Small intestine (tissue), 7 donors: ENCODE data around the gene FKBP8. TPM values are rescaled to one million over a fixed set of nuclear protein-coding genes. Genes with fewer than 3 reads are reported as not detected.

Source experiments
- DNase-seq, 2 donors: peaks; one replicate each; pipeline versions ENCODE4 v3.0.0 to v3.0.0-alpha.2; 2013
- FAIRE-seq: peaks from 2 replicates; lab custom pipeline; 2012; peaks lifted over from hg19 to GRCh38; lab: Jason Lieb, UNC
- H3K27ac ChIP-seq, 3 donors: one replicate each; pipeline ENCODE4 v1.5.1; 2013; ENCODE audit warnings: low read length in 2 of 3, mild to moderate bottlenecking in 2 of 3, control low read depth in 1 of 3, inconsistent platforms in 1 of 3, low read depth in 1 of 3, moderate library complexity in 1 of 3
- H3K27me3 ChIP-seq, 3 donors: one replicate each; pipeline ENCODE4 v1.6.1; 2013; ENCODE audit warnings: low read length in 3 of 3, inconsistent platforms in 1 of 3; ENCODE audit not compliant: control insufficient read depth in 3 of 3, insufficient read depth in 3 of 3
- H3K36me3 ChIP-seq, 3 donors: one replicate each; pipeline ENCODE4 v1.6.1; 2013; ENCODE audit warnings: low read length in 3 of 3, inconsistent platforms in 1 of 3, low read depth in 1 of 3, mild to moderate bottlenecking in 1 of 3, moderate library complexity in 1 of 3; ENCODE audit not compliant: control insufficient read depth in 3 of 3, insufficient read depth in 2 of 3
- H3K4me1 ChIP-seq, 3 donors: one replicate each; pipeline ENCODE4 v1.6.1; 2013; ENCODE audit warnings: low read length in 2 of 3, inconsistent platforms in 1 of 3, low read depth in 1 of 3, mild to moderate bottlenecking in 1 of 3, moderate library complexity in 1 of 3; ENCODE audit not compliant: control insufficient read depth in 3 of 3, insufficient read depth in 2 of 3
- H3K4me3 ChIP-seq, 3 donors: one replicate each; pipeline ENCODE4 v1.5.1; 2013; ENCODE audit warnings: low read length in 3 of 3, control low read depth in 1 of 3, inconsistent platforms in 1 of 3, low read depth in 1 of 3, mild to moderate bottlenecking in 1 of 3, moderate library complexity in 1 of 3
- H3K9me3 ChIP-seq, 2 donors: one replicate each; pipeline ENCODE4 v1.6.1; 2013; ENCODE audit warnings: low read depth in 1 of 2, low read length in 1 of 2; ENCODE audit not compliant: control insufficient read depth in 2 of 2, insufficient read depth in 1 of 2
- WGBS, 3 donors: extraction: QIAGEN DNeasy Blood & Tissue Kit; methylation state at CpG; one replicate each; pipeline ENCODE4 v1.1.7; 2013; 5-methylcytosine and 5-hydroxymethylcytosine counted together
- polyA plus RNA-seq, 4 donors: library from polyadenylated mRNA; stranded (reverse) in 3 of 4; unstranded in 1 of 4; fragments of 200-250 nt in 3 of 4; fragments of 120-200 nt in 1 of 4; gene quantifications; one replicate each; pipeline versions ENCODE4 v1.2.1 to v1.2.3, GENCODE V29; 2013
- donor health status: healthy with polysubstance abuse.
- donor health status: control.
- donor health status: control.
- donor health status: Bipolar disorder and iron deficiency.
- donor health status: healthy.

Gene FKBP8
- polyA plus RNA-seq, 4 donors, result 144 to 189 (median 180) TPM

DNA sequence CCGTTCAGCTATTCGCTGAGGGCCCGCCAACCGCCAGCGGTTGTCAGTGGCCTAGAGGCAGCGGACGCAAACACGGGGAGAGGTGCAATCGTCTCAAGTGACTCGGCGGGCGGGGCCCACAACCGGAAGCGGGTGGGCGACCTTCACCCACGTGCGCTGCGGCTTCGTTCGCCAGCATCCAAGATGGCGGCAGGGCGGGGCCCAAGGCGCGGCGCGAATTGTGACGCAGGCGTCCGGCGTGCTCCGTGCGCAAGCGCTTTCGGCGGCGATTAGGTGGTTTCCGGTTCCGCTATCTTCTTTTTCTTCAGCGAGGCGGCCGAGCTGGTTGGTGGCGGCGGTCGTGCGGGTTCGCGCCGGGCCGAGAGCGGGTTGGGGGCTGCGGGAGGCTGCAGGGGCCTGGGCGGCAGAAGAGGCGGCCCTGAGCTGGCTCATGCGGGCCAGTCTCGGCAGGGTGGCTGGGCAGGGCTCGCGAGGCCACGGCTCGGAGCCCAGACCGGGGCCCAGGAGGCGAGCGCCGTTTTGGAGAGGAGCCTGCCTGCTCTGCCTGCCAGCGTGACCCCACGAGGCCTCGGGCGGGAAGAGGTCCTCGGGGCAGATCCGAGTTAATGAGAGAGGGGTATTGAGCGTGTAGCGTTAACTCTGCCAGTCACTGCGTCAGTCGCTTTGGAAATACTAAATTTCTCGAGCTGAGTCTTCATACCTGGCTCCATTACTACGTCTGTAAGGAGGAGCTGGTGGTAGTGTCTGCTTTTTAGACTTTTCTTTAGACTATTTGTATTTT is 28.4 kb upstream of the FKBP8 start, which contains the start of gene UBA52:
Gene UBA52 (plus strand): TSS at position 294 of the 781 bp plus-strand sequence. CDS start 1,444 bp downstream, outside the sequence.
- 0% methylated on average over 45 to 75 of the region's 75 CpGs for WGBS, 3 donors
- Histone ChIP-seq H3K9me3 (no peaks in the 10 kb centered on the region), H3K4me3 (peak within 1 kb of the TSS; percentile 75 to 92 (median 92)), H3K27me3 (no peaks in the 10 kb centered on the region), H3K27ac (peak within 1 kb of the TSS; percentile 85 to 98 (median 96)), H3K4me1 (peaks cover 6 to 12% (median 7%) of the 10 kb centered on the region in 3 donors), H3K36me3 (peaks cover 15 to 72% (median 19%) of the 10 kb centered on the region in 3 donors)
- FAIRE-seq (peak; percentile 15), DNase-seq (peak; percentile 98 to 100)

DNA sequence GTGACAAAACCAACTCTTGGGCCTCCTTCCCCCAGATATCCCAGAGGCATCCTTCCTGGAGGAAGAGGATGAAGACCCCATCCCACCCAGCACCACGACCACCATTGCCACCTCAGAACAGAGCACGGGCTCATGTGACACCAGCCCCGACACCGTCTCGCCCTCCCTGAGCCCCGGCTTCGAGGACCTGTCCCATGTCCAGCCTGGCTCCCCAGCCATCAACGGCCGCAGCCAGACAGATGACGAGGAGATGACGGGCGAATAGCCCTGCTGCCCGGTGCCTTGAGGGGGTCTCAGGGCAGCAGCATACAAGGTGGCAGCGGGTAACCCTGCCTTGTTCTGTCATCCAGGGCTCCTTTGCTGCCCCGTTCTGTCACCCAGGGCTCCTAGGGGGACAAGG is 25.0 kb upstream of the FKBP8 start:
- 95 to 96% (median 95%) methylated on average over 15 of the region's 15 CpGs for WGBS, 3 donors
- Histone ChIP-seq H3K9me3 (no peaks in the 10 kb centered on the region), H3K27ac (no peak overlapping the region), H3K36me3 (peaks cover 14 to 73% (median 20%) of the 10 kb centered on the region in 3 donors), H3K4me3 (no peak overlapping the region), H3K4me1 (peaks cover 6 to 10% (median 7%) of the 10 kb centered on the region in 3 donors), H3K27me3 (no peaks in the 10 kb centered on the region)
- DNase-seq (no peak), FAIRE-seq (no peak)

DNA sequence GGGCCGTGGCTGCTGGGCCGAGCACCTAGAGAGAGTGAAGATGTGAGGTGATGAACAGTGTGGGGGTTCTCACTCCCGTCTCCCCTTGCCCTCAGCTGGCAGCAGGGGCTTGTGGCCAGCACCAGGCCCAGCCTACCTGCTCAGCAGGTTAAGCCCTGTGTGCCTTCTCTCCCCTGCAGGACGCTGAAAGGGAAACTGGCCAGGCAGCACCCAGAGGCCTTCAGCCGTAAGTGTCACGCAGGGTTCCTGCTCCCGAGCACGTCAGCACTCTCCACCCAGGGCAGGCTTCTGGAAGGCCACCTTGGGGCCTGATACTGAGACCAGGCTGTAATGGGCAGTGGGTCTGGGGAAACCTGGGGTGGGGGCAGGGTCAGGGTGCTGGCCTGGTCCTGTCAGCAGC is 23.6 kb upstream of the FKBP8 start:
- peaks cover 18 to 77% (median 19%) of the 10 kb centered on the region in 3 donors for H3K36me3 ChIP-seq

DNA sequence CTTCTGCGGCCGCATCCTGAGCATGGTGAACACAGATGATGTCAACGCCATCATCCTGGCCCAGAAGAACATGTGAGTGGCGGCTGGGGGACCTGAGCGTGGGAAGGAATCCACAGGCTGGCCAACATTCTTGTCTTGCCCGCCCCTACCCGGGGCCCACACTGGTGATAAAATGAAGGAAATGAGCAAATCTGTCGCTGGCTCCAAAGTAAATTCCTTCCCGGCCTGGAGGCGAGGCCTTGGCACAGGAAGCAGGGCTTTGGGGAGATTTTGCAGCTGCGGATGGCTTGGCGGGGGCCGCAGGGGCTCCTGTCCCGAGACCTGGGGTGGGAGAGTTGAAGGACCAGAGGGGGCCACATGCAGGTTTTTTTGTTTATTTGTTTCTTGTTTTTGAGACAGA is 18.7 kb upstream of the FKBP8 start:
- Histone ChIP-seq H3K9me3 (no peaks in the 10 kb centered on the region), H3K27me3 (no peaks in the 10 kb centered on the region), H3K4me3 (no peak overlapping the region), H3K4me1 (peaks cover 3 to 8% (median 3%) of the 10 kb centered on the region in 3 donors), H3K27ac (peak overlapping the region in 1 of 3 donors; percentile 62), H3K36me3 (peaks cover 9 to 58% (median 16%) of the 10 kb centered on the region in 3 donors)
- WGBS, 3 donors, result 79 to 89% (median 83%) methylated on average over 14 of the region's 14 CpGs
- FAIRE-seq, result no peak
- no peak for DNase-seq

More for the DNA sequence above, 23.6 kb upstream of the FKBP8 start:
- Histone ChIP-seq H3K27me3 (no peaks in the 10 kb centered on the region), H3K4me3 (no peak overlapping the region), H3K4me1 (no peaks in the 10 kb centered on the region), H3K27ac (no peak overlapping the region), H3K9me3 (no peaks in the 10 kb centered on the region)
- 94 to 96% (median 95%) methylated on average over 8 of the region's 8 CpGs for WGBS, 3 donors
- no peak for FAIRE-seq
- DNase-seq, result no peak

DNA sequence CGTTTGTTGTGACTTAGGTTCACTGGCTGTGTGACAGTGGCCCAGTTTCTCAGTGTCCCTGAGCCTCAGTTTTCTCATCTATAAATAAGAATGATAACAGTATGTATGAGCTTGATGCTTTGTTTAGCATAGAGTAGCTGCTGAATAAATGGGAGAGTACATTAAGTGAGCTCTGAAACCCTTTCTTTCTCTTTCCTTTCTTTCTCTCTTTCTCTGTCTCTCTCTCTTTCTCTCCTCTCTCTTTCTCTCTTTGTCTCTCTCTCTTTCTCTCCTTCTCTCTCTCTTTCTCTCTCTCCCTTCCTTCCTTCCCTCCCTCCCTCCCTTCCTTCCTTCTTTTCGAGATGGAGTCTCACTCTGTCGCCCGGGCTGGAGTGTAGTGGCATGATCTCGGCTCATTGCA is 16.3 kb upstream of the FKBP8 start:
- H3K9me3 ChIP-seq, result no peaks in the 10 kb centered on the region
- 61 to 72% (median 69%) methylated on average over 5 of the region's 5 CpGs for WGBS, 3 donors
- H3K27me3 ChIP-seq, result no peaks in the 10 kb centered on the region
- no peak for DNase-seq
- no peak for FAIRE-seq
- H3K4me3 ChIP-seq, result no peak overlapping the region
- H3K4me1 ChIP-seq, result peaks cover 3 to 8% (median 3%) of the 10 kb centered on the region in 3 donors
- peaks cover 2 to 34% (median 10%) of the 10 kb centered on the region in 3 donors for H3K36me3 ChIP-seq
- no peak overlapping the region for H3K27ac ChIP-seq

DNA sequence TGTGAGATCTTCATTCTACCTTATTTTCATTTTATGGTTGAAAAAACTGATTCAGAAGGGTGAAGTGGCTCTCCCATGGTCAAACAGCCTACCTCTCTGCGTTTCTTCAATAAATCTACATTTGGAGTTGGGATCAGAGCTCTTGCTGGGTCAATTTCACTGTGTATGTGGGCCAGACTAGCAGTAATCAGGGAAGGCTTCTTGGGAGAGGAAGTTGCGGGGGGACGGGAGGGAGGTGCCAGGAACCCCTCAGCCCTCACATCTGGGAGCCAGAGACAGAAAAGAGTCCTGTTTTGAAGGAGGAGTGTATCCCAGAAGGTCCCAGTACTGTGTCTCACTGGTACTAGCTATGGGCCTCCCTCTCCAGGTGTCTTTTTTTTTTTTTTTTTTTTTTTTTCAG is 15.2 kb upstream of the FKBP8 start:
- Histone ChIP-seq H3K36me3 (peaks cover 0 to 23% (median 7%) of the 10 kb centered on the region in 3 donors), H3K4me1 (peaks cover 3 to 8% (median 3%) of the 10 kb centered on the region in 3 donors), H3K27ac (peak overlapping the region; percentile 81 to 93 (median 91)), H3K9me3 (no peaks in the 10 kb centered on the region), H3K27me3 (no peaks in the 10 kb centered on the region), H3K4me3 (peak overlapping the region; percentile 70 to 79 (median 77))
- 46 to 59% (median 57%) methylated on average over 3 of the region's 3 CpGs for WGBS, 3 donors
- DNase-seq (no peak), FAIRE-seq (no peak)

DNA sequence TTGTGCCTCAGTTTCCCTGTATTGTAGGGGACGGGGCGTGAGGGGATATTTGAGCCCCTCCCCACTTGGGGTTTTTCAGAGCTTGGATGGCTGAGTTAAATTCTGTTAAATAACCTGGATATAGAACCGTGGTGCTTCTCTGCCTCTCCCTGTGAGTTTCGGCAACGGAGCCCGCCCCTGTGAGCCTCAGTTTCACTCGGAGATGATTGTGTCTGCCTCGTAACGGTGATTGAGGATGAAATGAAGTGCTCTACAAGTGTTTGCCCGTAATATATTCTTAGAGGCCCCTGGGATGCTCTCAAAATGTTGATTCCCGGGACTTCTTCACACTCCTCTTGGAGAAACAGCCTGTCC is 14.8 kb upstream of the FKBP8 start:
- H3K27ac ChIP-seq, result peak overlapping the region; percentile 81 to 93 (median 91)
- peaks cover 0 to 19% (median 7%) of the 10 kb centered on the region in 3 donors for H3K36me3 ChIP-seq
- peak in 1 of 2 donors; percentile 54 for DNase-seq
- peak overlapping the region; percentile 70 to 79 (median 77) for H3K4me3 ChIP-seq
- FAIRE-seq, result no peak
- peaks cover 3 to 8% (median 3%) of the 10 kb centered on the region in 3 donors for H3K4me1 ChIP-seq
- 3% methylated on average over 11 of the region's 11 CpGs for WGBS, 3 donors
- no peaks in the 10 kb centered on the region for H3K9me3 ChIP-seq
- H3K27me3 ChIP-seq, result no peaks in the 10 kb centered on the region

DNA sequence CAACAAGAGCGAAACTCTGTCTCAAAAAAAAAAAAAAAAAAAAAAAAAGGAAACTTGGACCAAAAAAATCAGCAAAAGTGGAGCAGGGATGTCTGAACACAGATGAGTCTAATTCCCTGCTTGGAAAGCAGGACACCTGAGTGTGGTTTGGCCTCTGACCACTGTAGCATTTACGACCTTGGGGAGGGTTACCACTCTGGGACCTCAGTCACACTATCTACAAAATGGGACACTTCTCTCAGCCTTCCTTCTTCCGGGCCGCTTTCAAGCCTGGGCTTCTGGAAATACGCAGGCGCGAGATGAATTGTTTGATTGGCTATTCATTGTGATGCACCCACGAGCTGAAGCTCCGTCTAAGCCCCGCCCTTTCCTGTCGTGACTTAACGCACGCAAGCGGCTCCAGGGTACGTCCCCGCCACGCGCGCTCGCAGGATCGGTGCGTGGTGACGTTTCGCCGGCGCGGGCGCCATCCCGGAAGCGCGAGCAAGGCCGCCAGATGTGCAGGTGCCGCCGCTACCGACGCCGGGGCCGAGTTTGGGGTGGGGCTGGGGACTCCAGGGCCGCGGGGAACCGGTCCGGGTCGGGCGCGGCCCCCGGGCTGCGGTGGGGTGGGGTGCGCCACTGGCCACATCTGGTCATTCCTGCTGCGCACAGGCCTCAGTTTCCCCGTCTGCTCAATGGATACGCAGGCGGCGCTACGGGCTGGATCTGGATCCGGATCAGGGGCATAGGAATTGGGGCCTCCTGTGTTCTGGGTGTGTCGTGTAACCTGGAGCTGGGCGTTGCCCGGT is 14.2 kb upstream of the FKBP8 start, which contains the start of gene KXD1:
Gene KXD1 (plus strand): TSS at position 460 of the 791 bp plus-strand sequence. CDS start 4,187 bp downstream, outside the sequence.
- Histone ChIP-seq H3K27me3 (no peaks in the 10 kb centered on the region), H3K4me1 (peaks cover 3 to 8% (median 3%) of the 10 kb centered on the region in 3 donors), H3K27ac (peak within 1 kb of the TSS; percentile 81 to 93 (median 91)), H3K36me3 (peaks cover 0 to 15% (median 5%) of the 10 kb centered on the region in 3 donors), H3K9me3 (no peaks in the 10 kb centered on the region), H3K4me3 (peak within 1 kb of the TSS; percentile 70 to 79 (median 77))
- FAIRE-seq, result peak; percentile 15
- 1 to 2% (median 1%) methylated on average over 54 to 58 of the region's 58 CpGs for WGBS, 3 donors
- peak; percentile 98 to 100 for DNase-seq
